ENCODE measurements around the gene ITGA2B. TPM values are rescaled to one million over a fixed set of nuclear protein-coding genes. Genes with fewer than 3 reads are reported as not detected.

The ITGA2B gene
- total and polyA plus RNA-seq, 2 of the 13 experiments (the other 11 are each of a cell fraction or from before 2014, with no cell fraction given): 0.38 to 1.1 TPM

DNA sequence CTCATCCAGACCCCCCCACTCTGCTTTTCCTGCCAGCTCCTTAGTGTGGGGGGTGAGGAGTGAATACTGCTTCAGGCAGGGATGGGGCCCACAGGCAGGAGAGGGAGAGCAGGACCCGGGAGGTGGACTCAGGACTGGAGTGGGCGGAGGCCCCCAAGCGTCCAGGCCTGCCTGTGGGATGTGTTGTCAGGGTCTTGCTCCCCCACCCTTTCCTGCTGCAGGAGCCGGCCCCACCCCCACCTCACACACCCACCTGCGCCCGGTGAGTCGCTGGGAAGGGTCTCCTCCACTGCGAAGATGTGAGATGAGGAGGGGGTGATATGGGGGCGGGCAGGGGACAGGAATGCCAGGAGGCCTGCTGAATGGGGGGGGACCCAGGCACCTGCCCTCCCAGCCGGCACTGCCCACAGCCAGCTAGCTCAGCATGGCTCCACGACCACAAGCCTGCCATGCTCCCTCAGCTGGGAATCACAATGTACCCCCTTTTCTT, 26.9 kb downstream of the ITGA2B start (continued):
- TF ChIP-seq ZNF790 (CRISPR knock-in tag; IDR thresholded peaks at IDR 0.05; ENCODE audit: borderline replicate concordance): 0 out of 2 replicates have a peak, but pooled peaks have one; percentile 49
- no peak for TF ChIP-seq TCF7L2 (IDR thresholded peaks at IDR 0.05; ENCODE audit: low read depth, low read length)
- TF ChIP-seq, protein P1, sequence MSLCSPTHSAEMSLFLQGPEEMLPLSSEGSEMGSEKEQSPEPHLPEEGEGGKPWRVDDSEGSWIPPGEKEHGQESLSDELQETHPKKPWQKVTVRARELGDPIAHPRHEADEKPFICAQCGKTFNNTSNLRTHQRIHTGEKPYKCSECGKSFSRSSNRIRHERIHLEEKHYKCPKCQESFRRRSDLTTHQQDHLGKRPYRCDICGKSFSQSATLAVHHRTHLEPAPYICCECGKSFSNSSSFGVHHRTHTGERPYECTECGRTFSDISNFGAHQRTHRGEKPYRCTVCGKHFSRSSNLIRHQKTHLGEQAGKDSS (CRISPR knock-in tag; IDR thresholded peaks at IDR 0.05; ENCODE audit: borderline replicate concordance, low read depth): no peak
- TF ChIP-seq ZNF614 (CRISPR knock-in tag; IDR thresholded peaks at IDR 0.05; ENCODE audit: borderline replicate concordance): no peak
- TF ChIP-seq, protein P2, sequence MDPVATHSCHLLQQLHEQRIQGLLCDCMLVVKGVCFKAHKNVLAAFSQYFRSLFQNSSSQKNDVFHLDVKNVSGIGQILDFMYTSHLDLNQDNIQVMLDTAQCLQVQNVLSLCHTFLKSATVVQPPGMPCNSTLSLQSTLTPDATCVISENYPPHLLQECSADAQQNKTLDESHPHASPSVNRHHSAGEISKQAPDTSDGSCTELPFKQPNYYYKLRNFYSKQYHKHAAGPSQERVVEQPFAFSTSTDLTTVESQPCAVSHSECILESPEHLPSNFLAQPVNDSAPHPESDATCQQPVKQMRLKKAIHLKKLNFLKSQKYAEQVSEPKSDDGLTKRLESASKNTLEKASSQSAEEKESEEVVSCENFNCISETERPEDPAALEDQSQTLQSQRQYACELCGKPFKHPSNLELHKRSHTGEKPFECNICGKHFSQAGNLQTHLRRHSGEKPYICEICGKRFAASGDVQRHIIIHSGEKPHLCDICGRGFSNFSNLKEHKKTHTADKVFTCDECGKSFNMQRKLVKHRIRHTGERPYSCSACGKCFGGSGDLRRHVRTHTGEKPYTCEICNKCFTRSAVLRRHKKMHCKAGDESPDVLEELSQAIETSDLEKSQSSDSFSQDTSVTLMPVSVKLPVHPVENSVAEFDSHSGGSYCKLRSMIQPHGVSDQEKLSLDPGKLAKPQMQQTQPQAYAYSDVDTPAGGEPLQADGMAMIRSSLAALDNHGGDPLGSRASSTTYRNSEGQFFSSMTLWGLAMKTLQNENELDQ (CRISPR knock-in tag; IDR thresholded peaks at IDR 0.05; ENCODE audit: borderline replicate concordance): no peak
- no peak for TF ChIP-seq ZNF460 (CRISPR knock-in tag; IDR thresholded peaks at IDR 0.05; ENCODE audit: borderline replicate concordance)
- TF ChIP-seq, protein P3, sequence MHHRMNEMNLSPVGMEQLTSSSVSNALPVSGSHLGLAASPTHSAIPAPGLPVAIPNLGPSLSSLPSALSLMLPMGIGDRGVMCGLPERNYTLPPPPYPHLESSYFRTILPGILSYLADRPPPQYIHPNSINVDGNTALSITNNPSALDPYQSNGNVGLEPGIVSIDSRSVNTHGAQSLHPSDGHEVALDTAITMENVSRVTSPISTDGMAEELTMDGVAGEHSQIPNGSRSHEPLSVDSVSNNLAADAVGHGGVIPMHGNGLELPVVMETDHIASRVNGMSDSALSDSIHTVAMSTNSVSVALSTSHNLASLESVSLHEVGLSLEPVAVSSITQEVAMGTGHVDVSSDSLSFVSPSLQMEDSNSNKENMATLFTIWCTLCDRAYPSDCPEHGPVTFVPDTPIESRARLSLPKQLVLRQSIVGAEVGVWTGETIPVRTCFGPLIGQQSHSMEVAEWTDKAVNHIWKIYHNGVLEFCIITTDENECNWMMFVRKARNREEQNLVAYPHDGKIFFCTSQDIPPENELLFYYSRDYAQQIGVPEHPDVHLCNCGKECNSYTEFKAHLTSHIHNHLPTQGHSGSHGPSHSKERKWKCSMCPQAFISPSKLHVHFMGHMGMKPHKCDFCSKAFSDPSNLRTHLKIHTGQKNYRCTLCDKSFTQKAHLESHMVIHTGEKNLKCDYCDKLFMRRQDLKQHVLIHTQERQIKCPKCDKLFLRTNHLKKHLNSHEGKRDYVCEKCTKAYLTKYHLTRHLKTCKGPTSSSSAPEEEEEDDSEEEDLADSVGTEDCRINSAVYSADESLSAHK (CRISPR knock-in tag; IDR thresholded peaks at IDR 0.05; ENCODE audit: borderline replicate concordance): no peak
